SIG-M5 (cell line): ENCODE measurements around the gene GAB3.
A peak's percentile ranks its signal among the peaks of the same experiment; 100 is the strongest.

Experiments
- DNase-seq: peaks from one replicate; lab custom pipeline; 2025; lab: John Stamatoyannopoulos, UW

GAB3 gene

GRCh38 chrX:154749856-154750255, 1.0 kb downstream of the GAB3 start:
- DNase-seq, result no peak

- DNase-seq, result no peak
Measured at GRCh38 chrX:154748712-154749339, 2.1 kb downstream of the GAB3 start.

- DNase-seq, result no peak
Measured at GRCh38 chrX:154742613-154743012, 8.3 kb downstream of the GAB3 start.

- no peak for DNase-seq
Measured at GRCh38 chrX:154739952-154740465, 10.9 kb downstream of the GAB3 start.

- no peak for DNase-seq
Measured at GRCh38 chrX:154738011-154738738, 12.7 kb downstream of the GAB3 start.

- no peak for DNase-seq
Measured at GRCh38 chrX:154737136-154737535, 13.7 kb downstream of the GAB3 start.

GRCh38 chrX:154735695-154736393, 15.0 kb downstream of the GAB3 start:
- no peak for DNase-seq

GRCh38 chrX:154734061-154734781, 16.7 kb downstream of the GAB3 start:
- peak; percentile 32 for DNase-seq

- DNase-seq, result no peak
Measured at GRCh38 chrX:154733066-154733425, 17.8 kb downstream of the GAB3 start.

GRCh38 chrX:154732421-154733065, 18.3 kb downstream of the GAB3 start:
- DNase-seq, result no peak

- DNase-seq, result no peak
Measured at GRCh38 chrX:154731881-154732280, 19.0 kb downstream of the GAB3 start.

- DNase-seq, result no peak
Measured at GRCh38 chrX:154731184-154731583, 19.7 kb downstream of the GAB3 start.

- no peak for DNase-seq
Measured at GRCh38 chrX:154730253-154730891, 20.5 kb downstream of the GAB3 start.

GRCh38 chrX:154729439-154729838, 21.4 kb downstream of the GAB3 start:
- no peak for DNase-seq

GRCh38 chrX:154728431-154729190, 22.3 kb downstream of the GAB3 start:
- no peak for DNase-seq

GRCh38 chrX:154727871-154728270, 23.0 kb downstream of the GAB3 start:
- no peak for DNase-seq

GRCh38 chrX:154727418-154727817, 23.5 kb downstream of the GAB3 start:
- no peak for DNase-seq

- no peak for DNase-seq
Measured at GRCh38 chrX:154724993-154725756, 25.7 kb downstream of the GAB3 start.

GRCh38 chrX:154721155-154721554, 29.7 kb downstream of the GAB3 start:
- DNase-seq, result no peak

GRCh38 chrX:154720067-154720466, 30.8 kb downstream of the GAB3 start:
- no peak for DNase-seq
